Astrocyte of the cerebellum (primary cell): ENCODE data around the gene HPS3.

ENCODE experiments used
- DNase-seq: peaks from one replicate; pipeline ENCODE4 v3.0.0-alpha.2; 2011; ENCODE audit warnings: low read depth
- H3K4me3 ChIP-seq: 2 replicates; pipeline ENCODE4 v1.5.1; 2011; ENCODE audit warnings: mild to moderate bottlenecking, low read depth, low read length, moderate library complexity
- in situ Hi-C: cut with HindIII; loops from 2 replicates; pipeline ENCODE4 v1.10.0; 2017; ENCODE audit warnings: low sequenced_read_pairs
- TF ChIP-seq, protein P1 (sequence below): IDR thresholded peaks from 2 replicates; pipeline ENCODE4 v1.5.1; 2012; ENCODE audit warnings: low read length, low read depth, moderate library complexity, mild to moderate bottlenecking; ENCODE audit errors: missing control alignments

The HPS3 gene, protein sequence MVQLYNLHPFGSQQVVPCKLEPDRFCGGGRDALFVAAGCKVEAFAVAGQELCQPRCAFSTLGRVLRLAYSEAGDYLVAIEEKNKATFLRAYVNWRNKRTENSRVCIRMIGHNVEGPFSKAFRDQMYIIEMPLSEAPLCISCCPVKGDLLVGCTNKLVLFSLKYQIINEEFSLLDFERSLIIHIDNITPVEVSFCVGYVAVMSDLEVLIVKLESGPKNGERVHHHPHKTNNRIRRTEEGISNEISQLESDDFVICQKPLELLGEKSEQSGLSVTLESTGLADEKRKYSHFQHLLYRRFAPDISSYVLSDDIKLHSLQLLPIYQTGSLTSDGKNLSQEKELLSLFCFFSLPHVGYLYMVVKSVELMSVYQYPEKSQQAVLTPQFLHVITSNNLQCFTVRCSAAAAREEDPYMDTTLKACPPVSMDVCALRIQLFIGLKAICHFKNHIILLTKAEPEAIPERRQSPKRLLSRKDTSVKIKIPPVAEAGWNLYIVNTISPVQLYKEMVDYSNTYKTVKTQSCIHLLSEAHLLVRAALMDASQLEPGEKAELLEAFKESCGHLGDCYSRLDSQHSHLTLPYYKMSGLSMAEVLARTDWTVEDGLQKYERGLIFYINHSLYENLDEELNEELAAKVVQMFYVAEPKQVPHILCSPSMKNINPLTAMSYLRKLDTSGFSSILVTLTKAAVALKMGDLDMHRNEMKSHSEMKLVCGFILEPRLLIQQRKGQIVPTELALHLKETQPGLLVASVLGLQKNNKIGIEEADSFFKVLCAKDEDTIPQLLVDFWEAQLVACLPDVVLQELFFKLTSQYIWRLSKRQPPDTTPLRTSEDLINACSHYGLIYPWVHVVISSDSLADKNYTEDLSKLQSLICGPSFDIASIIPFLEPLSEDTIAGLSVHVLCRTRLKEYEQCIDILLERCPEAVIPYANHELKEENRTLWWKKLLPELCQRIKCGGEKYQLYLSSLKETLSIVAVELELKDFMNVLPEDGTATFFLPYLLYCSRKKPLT

DNA sequence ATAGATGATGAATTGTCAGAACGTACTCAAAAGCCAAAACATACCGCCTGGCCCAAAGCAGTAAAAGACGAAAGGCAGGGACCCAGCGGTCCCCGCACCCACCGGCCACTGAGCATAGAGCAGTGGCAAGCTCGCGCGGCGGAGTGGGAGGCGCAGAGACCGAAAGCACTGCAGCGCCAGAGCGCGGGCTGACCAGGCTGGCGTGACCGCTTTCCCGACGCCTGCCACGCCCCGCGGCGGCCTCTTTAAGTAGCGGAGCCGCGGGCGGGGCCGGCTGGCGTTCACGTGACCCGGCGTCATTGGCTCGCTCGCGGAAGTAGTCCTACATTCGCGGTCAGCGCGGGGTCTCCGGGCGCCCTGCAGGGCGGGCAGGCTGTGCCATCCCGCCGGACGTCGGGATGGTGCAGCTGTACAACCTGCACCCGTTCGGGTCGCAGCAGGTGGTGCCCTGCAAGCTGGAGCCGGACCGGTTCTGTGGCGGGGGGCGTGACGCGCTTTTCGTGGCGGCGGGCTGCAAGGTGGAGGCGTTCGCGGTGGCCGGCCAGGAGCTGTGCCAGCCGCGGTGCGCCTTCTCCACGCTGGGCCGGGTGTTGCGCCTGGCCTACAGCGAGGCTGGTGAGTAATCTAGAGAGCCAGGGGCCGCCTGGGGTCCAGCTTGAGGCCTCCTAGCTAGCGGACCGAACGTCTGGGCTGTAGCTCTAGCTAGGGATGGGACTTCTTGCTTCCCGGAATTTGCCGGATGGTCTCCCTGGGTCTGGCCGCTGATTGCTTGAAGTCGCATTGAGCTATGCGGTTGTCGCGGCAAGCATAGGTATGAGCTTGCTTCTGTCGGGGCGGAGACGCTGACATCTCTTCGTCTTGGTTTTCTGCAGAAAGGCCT, at the start of gene HPS3:
TSS of gene HPS3 (plus strand) at position 313 of the 880 bp plus-strand sequence. CDS start at position 399, 86 bp downstream.
- peak; percentile 59 for DNase-seq
- peak within 1 kb of the TSS; percentile 69 for H3K4me3 ChIP-seq
- TF ChIP-seq, protein P1, sequence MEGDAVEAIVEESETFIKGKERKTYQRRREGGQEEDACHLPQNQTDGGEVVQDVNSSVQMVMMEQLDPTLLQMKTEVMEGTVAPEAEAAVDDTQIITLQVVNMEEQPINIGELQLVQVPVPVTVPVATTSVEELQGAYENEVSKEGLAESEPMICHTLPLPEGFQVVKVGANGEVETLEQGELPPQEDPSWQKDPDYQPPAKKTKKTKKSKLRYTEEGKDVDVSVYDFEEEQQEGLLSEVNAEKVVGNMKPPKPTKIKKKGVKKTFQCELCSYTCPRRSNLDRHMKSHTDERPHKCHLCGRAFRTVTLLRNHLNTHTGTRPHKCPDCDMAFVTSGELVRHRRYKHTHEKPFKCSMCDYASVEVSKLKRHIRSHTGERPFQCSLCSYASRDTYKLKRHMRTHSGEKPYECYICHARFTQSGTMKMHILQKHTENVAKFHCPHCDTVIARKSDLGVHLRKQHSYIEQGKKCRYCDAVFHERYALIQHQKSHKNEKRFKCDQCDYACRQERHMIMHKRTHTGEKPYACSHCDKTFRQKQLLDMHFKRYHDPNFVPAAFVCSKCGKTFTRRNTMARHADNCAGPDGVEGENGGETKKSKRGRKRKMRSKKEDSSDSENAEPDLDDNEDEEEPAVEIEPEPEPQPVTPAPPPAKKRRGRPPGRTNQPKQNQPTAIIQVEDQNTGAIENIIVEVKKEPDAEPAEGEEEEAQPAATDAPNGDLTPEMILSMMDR = no peak
- in situ Hi-C loops = no loop called here

DNA sequence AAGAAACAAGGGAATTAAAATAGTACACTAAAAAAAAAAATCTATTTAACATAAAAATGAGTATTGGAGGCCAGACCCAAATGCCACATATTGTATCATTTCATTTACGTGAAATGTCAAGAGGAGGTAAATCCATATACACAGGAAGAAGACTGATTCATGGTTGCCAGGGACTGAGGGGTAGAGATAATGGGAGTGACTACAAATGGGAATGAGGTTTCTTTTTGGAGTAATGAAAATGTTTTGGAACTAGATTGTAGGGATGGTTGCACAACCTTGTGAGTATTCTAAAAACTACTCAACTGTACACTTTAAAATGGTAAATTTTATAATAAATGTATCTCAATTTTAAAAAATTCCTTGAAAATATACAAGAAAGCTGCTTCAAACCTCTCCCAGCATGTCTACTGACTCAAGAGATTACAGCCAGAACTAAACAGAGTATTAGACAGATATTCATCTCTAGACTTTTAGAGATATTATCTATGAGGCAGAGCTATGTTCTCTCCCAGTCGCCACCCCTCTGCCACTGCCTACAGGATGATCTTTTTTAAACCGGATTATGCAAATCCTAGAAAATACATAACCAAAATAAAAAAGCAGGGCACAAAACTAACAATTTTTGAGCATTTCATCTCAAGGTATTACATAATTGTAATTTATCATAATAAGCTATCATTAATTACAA, 49.3 kb upstream of the HPS3 start:
- TF ChIP-seq, protein P1 = no peak
- DNase-seq = no peak
- no peak overlapping the region for H3K4me3 ChIP-seq
- in situ Hi-C loops = no loop called here

DNA sequence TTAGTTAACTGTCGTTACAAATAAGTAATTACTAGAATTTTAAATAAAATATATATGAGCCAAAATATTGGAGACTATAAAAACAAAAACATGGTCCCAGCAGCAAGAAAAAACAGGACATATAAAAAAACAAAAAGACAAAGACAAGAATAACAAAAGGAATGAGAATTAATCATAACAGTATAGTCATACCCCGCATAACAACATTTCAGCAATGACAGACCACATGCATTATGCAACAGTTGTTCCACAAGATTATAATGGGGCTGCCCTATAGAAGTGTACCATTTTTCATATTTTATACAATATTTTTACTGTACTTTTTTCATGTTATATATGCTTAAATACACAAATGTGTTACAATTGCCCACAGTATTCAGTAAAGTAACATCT, 48.7 kb upstream of the HPS3 start:
- TF ChIP-seq, protein P1 = no peak
- H3K4me3 ChIP-seq = no peak overlapping the region
- in situ Hi-C loops = no loop called here
- DNase-seq = no peak

DNA sequence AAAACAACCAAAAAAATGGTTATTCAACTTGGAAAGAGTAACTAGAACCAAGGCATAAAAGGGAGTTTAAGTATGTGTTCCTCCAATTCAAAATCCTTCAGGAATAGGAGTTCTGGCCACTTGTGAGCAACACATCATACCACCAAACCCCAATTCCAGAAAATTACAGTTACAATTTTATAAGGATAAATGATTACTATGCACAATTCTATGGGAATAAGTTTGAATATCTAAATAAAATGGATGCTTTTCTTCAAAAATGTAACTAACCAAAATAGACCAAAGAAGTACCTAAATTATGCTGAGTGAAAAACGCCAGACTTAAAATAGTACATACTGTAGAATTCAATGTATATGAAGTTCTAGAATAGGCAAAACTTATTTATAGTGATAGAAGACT, 47.7 kb upstream of the HPS3 start:
- TF ChIP-seq, protein P1 = no peak
- DNase-seq = no peak
- H3K4me3 ChIP-seq = no peak overlapping the region
- in situ Hi-C loops = no loop called here

DNA sequence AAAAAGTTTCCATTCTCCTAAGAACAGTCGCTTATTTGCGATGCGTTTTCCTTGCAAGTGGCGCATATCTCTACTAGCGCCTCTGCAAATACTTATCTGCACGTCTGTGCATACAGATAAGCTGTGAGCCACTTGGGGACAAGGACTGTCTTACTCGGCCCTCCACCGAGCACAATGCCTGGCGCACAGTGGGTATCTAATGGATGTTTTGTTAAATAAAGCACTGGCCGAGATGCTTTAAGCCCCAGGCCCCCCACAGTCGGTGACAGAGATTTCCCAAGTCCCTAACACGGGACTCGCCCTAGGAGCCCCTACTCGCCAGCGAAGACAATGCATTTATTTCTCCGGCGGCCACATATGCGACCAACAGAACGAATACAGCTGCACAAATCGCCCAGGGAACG, 43.6 kb upstream of the HPS3 start:
- no peak for DNase-seq
- in situ Hi-C loops = no loop called here
- TF ChIP-seq, protein P1 = no peak
- peak overlapping the region; percentile 87 for H3K4me3 ChIP-seq
